GM10847 (cell line): ENCODE results near the gene CRYL1.

Experiments
- POLR2A ChIP-seq: IDR thresholded peaks from 2 replicates; pipeline ENCODE4 v1.6.1; 2011; ENCODE audit not compliant: insufficient read length; ENCODE audit errors: extremely low read depth

CRYL1 gene

GRCh38 chr13:20412691-20413355 lies 112.8 kb downstream of the CRYL1 start:
- no peak for TF ChIP-seq POLR2A

GRCh38 chr13:20411638-20412342 lies 113.9 kb downstream of the CRYL1 start:
- no peak for TF ChIP-seq POLR2A

- no peak for TF ChIP-seq POLR2A
Observed at GRCh38 chr13:20410726-20411125, 114.9 kb downstream of the CRYL1 start.

- no peak for TF ChIP-seq POLR2A
Observed at GRCh38 chr13:20408181-20408580, 117.5 kb downstream of the CRYL1 start.

GRCh38 chr13:20407759-20408158 lies 117.9 kb downstream of the CRYL1 start:
- TF ChIP-seq POLR2A, result no peak

GRCh38 chr13:20405691-20406090 lies 120.0 kb downstream of the CRYL1 start:
- no peak for TF ChIP-seq POLR2A

- no peak for TF ChIP-seq POLR2A
Observed at GRCh38 chr13:20404488-20405222, 121.0 kb downstream of the CRYL1 start.

GRCh38 chr13:20403826-20404225 lies 121.8 kb downstream of the CRYL1 start:
- TF ChIP-seq POLR2A, result no peak

GRCh38 chr13:20402881-20403280 lies 122.8 kb downstream of the CRYL1 start:
- TF ChIP-seq POLR2A, result no peak

- TF ChIP-seq POLR2A, result no peak
Observed at GRCh38 chr13:20401931-20402856, 123.5 kb downstream of the CRYL1 start.

- no peak for TF ChIP-seq POLR2A
Observed at GRCh38 chr13:20401531-20401930, 124.1 kb downstream of the CRYL1 start.

GRCh38 chr13:20400774-20401173 lies 124.9 kb downstream of the CRYL1 start:
- TF ChIP-seq POLR2A, result no peak

GRCh38 chr13:20399961-20400360 lies 125.7 kb downstream of the CRYL1 start:
- no peak for TF ChIP-seq POLR2A

GRCh38 chr13:20399515-20399914 lies 126.1 kb downstream of the CRYL1 start:
- no peak for TF ChIP-seq POLR2A

GRCh38 chr13:20398459-20398858 lies 127.2 kb downstream of the CRYL1 start:
- TF ChIP-seq POLR2A, result no peak
